IMR-90 (cell line): ENCODE data around the gene DALRD3. TPM values are rescaled to one million over a fixed set of nuclear protein-coding genes. Genes with fewer than 3 reads are reported as not detected.

ENCODE experiments used
- BHLHE40 ChIP-seq: fragments of 150-350 bp; IDR thresholded peaks from 2 replicates; pipeline ENCODE4 v1.6.1; 2016; ENCODE audit warnings: mild to moderate bottlenecking, low read depth, low read length
- RFX5 ChIP-seq: IDR thresholded peaks from 2 replicates; pipeline ENCODE4 v1.8.0; 2012; ENCODE audit warnings: low read depth, mild to moderate bottlenecking, low read length, moderate library complexity
- polyA plus RNA-seq, 3 experiments: library from polyadenylated mRNA; depleted of rRNA; stranded (reverse); fragments of >200 nt; gene quantifications; 2 replicates each; pipeline ENCODE4 v1.2.3, GENCODE V29; 2012; ENCODE audit warnings: low replicate concordance in 1 of 3
- total RNA-seq: library from RNA; depleted of rRNA; stranded (reverse); fragments of >200 nt; gene quantifications from 2 replicates; pipeline ENCODE4 v1.2.3, GENCODE V29; 2012
- TF ChIP-seq, protein P1 (sequence below): conservative IDR thresholded peaks from 2 replicates; pipeline ENCODE4 v1.5.1; 2012; ENCODE audit warnings: mild to moderate bottlenecking, low read depth, low read length, improper control_type of control experiment

DALRD3 gene
- total and polyA plus RNA-seq, 2 of the 4 experiments (the other 2 are of a cell fraction), result 27.8 to 42.2 TPM

DNA sequence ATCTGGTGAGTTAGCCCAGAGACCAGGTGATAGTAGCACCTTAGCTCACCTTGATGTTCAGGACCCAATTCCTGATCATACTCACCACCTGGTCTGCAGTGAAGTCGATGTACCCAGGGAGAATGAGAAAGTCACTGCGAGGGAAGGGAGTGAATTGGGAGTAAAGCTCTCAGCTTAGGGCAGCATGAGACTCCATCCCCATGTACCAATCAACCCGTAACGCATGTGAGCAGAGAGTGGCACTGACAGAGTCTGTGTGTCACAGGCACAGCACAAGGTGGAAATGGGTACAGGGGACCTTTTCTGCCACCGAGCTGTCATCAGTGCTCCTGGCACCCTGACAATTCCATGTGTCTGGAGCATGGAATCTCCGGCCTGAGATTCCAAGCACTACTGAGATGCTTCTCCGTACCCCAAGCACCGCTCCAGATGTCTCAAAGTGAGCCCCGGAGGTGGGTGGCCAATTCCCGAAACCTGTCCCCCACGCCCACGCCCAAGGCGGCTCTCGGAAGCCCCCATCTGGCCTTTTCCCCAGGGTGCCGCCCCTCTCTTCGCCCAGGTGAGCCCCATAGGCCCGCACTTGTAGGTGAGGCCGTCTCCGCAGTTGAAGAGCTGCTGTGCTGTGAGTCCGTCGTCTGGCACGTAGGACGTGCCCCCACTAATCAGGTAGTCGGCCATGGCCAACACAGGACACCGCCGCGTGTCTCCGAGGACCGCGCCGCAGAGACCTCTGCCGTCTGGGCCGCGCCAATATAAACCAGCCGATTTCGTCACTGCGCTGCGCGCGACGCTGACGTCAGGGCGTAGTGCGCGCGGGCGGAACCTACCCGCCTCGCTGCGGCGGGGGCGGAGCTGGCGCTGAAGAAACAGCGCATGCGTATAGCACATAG is 10.5 kb upstream of the DALRD3 start, which contains the start of gene IMPDH2 (continued):
- TF ChIP-seq, protein P1, sequence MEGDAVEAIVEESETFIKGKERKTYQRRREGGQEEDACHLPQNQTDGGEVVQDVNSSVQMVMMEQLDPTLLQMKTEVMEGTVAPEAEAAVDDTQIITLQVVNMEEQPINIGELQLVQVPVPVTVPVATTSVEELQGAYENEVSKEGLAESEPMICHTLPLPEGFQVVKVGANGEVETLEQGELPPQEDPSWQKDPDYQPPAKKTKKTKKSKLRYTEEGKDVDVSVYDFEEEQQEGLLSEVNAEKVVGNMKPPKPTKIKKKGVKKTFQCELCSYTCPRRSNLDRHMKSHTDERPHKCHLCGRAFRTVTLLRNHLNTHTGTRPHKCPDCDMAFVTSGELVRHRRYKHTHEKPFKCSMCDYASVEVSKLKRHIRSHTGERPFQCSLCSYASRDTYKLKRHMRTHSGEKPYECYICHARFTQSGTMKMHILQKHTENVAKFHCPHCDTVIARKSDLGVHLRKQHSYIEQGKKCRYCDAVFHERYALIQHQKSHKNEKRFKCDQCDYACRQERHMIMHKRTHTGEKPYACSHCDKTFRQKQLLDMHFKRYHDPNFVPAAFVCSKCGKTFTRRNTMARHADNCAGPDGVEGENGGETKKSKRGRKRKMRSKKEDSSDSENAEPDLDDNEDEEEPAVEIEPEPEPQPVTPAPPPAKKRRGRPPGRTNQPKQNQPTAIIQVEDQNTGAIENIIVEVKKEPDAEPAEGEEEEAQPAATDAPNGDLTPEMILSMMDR, result 0 out of 2 replicates have a peak, but pooled peaks have one; percentile 6
- no peak for TF ChIP-seq RFX5
- TF ChIP-seq BHLHE40, result no peak
